ENCODE measurements around the gene EPG5. TPM values are rescaled to one million over a fixed set of nuclear protein-coding genes. Genes with fewer than 3 reads are reported as not detected.
A peak's percentile ranks its signal among the peaks of the same experiment; 100 is the strongest.

Gene EPG5
- polyA plus RNA-seq, 1 donor from 2014 or later = 18.0 TPM

DNA sequence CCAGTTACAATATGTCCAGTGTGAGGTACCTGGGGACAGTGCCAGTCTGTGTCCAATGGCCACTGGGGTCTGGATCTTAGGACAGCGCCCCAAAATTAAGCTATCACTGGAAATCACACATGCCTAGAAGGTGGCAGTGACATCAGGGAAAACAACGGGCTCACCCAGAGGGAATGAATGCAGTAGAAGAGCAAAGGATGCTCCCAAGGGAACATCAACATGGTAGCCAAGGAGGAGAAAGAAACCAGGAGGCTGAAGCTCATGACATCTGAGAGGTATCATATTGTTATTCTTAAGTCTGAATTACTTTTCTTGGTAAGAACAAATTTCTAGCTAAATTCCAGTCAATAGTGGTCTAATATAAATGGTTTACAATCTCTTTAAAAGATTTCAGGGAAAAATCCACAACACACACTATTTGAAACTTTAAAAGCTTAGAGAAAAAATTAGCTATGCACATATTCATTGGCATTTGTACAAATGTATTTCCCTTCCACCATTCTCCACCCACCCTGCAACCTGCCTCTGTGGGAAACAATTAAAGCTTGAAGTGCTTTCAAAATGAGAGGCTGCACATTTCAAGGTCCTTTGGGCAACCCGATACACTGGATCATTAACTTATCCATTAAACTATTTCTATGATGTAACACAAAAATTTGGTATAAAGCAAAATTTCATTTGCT, 86.1 kb downstream of the EPG5 start:
- H3K4me3 ChIP-seq (ENCODE audit: low read length) = no peak overlapping the region
- no peaks in the 10 kb centered on the region for H4K20me1 ChIP-seq (ENCODE audit: insufficient read depth)
- H3K27ac ChIP-seq (ENCODE audit: low read length) = no peak overlapping the region
- H3K9me2 ChIP-seq (ENCODE audit: insufficient read depth, low read length) = no peaks in the 10 kb centered on the region
- no peaks in the 10 kb centered on the region for H3F3A ChIP-seq (ENCODE audit: insufficient read depth, low read length, poor library complexity, severe bottlenecking)
- no peak overlapping the region for H3K4me2 ChIP-seq (ENCODE audit: low read length)
- no peak overlapping the region for H3K9ac ChIP-seq (ENCODE audit: low read length)
- H3K9me3 ChIP-seq (ENCODE audit: low read length) = no peaks in the 10 kb centered on the region
- H2AFZ ChIP-seq (ENCODE audit: low read depth, low read length) = no peak overlapping the region
- H3K36me3 ChIP-seq (ENCODE audit: insufficient read depth, low read length) = peaks cover 5% of the 10 kb centered on the region
- H3K27me3 ChIP-seq (ENCODE audit: insufficient read depth, low read depth, low read length) = no peaks in the 10 kb centered on the region
- no peaks in the 10 kb centered on the region for H3K79me2 ChIP-seq (replicated peaks; ENCODE audit: insufficient read depth, low read length)
- TF ChIP-seq, protein P1, sequence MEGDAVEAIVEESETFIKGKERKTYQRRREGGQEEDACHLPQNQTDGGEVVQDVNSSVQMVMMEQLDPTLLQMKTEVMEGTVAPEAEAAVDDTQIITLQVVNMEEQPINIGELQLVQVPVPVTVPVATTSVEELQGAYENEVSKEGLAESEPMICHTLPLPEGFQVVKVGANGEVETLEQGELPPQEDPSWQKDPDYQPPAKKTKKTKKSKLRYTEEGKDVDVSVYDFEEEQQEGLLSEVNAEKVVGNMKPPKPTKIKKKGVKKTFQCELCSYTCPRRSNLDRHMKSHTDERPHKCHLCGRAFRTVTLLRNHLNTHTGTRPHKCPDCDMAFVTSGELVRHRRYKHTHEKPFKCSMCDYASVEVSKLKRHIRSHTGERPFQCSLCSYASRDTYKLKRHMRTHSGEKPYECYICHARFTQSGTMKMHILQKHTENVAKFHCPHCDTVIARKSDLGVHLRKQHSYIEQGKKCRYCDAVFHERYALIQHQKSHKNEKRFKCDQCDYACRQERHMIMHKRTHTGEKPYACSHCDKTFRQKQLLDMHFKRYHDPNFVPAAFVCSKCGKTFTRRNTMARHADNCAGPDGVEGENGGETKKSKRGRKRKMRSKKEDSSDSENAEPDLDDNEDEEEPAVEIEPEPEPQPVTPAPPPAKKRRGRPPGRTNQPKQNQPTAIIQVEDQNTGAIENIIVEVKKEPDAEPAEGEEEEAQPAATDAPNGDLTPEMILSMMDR (IDR thresholded peaks at IDR 0.05; ENCODE audit: poor library complexity, severe bottlenecking) = no peak
- TF ChIP-seq MXI1 (conservative IDR thresholded peaks at IDR 0.05; ENCODE audit: poor library complexity, severe bottlenecking) (no peak), EZH2 (IDR thresholded peaks at IDR 0.05; ENCODE audit: borderline replicate concordance, insufficient read depth, low read length, poor library complexity, severe bottlenecking) (no peak), POLR2AphosphoS5 (IDR thresholded peaks at IDR 0.05) (no peak)

DNA sequence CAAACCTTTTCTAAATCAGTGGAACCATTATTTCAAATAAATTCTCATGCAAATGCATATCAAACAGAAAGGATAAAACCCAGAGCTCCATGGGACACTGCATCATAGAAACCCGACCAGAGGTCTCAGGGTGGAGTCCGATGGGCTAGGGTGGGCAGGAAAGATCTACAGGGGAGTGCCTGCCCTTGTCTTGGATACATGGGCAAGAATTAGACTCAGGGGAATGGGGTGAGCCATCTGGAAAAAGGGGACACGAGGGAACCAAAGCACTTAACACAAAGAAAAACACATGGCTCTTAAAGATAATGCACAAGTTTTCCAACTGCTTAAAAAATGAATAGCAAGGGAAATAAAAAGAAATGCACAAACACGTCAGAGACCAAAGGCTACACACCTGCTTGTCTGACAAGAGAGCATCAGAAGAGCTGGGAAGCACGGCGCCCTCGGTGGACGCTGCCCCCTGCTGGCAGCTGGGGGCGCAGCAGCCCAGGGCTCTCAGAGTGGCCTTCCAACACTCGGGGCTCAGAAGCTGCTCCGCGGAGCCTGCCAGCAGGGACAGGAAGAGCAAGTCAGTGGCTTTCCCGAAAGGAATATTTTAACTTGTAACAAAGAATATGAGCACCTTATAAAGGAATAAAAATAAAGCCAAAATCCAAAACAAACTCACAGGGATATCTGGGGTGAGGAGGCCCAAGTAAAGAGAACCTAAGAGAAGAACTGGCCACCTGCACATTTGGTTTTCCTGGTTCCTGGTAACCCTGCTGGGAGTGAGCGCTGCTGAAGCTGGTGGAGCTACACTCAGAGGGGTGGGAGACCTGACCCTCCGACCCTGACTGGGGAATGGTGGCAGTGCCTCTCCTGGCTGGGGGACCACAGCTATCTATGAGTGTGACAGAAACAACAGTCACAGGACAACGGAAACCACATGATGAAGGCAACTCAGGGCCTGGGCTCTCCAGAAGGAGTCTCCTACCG, 87.2 kb downstream of the EPG5 start:
- H3K79me2 ChIP-seq (replicated peaks; ENCODE audit: insufficient read depth, low read length) = no peaks in the 10 kb centered on the region
- H2AFZ ChIP-seq (ENCODE audit: low read depth, low read length) = no peak overlapping the region
- no peaks in the 10 kb centered on the region for H4K20me1 ChIP-seq (ENCODE audit: insufficient read depth)
- no peaks in the 10 kb centered on the region for H3K9me2 ChIP-seq (ENCODE audit: insufficient read depth, low read length)
- H3K27ac ChIP-seq (ENCODE audit: low read length) = no peak overlapping the region
- H3K27me3 ChIP-seq (ENCODE audit: insufficient read depth, low read depth, low read length) = no peaks in the 10 kb centered on the region
- H3K9ac ChIP-seq (ENCODE audit: low read length) = no peak overlapping the region
- TF ChIP-seq SMC3 (conservative IDR thresholded peaks at IDR 0.05; ENCODE audit: poor library complexity) = peak; percentile 84
- TF ChIP-seq, protein P1 (IDR thresholded peaks at IDR 0.05; ENCODE audit: poor library complexity, severe bottlenecking) = peak; percentile 81
- peak; percentile 77 for TF ChIP-seq RAD21 (conservative IDR thresholded peaks at IDR 0.05)
- TF ChIP-seq MXI1 (conservative IDR thresholded peaks at IDR 0.05; ENCODE audit: poor library complexity, severe bottlenecking) = no peak
- H3K4me2 ChIP-seq (ENCODE audit: low read length) = no peak overlapping the region
- peaks cover 5% of the 10 kb centered on the region for H3K9me3 ChIP-seq (ENCODE audit: low read length)
- no peak overlapping the region for H3K4me3 ChIP-seq (ENCODE audit: low read length)
- H3K36me3 ChIP-seq (ENCODE audit: insufficient read depth, low read length) = peaks cover 15% of the 10 kb centered on the region
- no peaks in the 10 kb centered on the region for H3F3A ChIP-seq (ENCODE audit: insufficient read depth, low read length, poor library complexity, severe bottlenecking)

DNA sequence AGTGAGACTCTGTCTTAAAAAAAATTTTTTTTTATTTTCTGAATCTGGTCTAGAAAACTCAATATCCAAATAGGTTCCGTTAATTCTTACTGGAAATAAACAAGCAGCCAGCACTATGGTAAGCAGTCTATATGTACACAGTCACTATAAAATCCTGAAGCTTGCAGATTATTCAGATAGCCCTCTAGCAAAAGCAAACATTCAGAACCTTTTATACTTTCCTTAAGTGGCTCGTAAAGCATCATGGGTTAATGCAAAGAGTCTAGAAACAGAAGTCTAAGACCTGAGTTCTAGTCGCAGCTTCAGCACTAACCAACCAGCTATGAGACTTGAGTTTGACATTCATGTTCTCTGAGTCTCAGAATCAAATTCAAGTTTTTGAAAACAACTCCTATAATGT, 89.7 kb downstream of the EPG5 start:
- H4K20me1 ChIP-seq (ENCODE audit: insufficient read depth) = no peaks in the 10 kb centered on the region
- no peak overlapping the region for H3K4me3 ChIP-seq (ENCODE audit: low read length)
- TF ChIP-seq POLR2AphosphoS5 (IDR thresholded peaks at IDR 0.05) = no peak
- TF ChIP-seq REST (IDR thresholded peaks at IDR 0.05; ENCODE audit: borderline replicate concordance) = no peak
- TF ChIP-seq TAF1 (IDR thresholded peaks at IDR 0.05; ENCODE audit: low read depth) = no peak
- no peak for TF ChIP-seq EZH2 (IDR thresholded peaks at IDR 0.05; ENCODE audit: borderline replicate concordance, insufficient read depth, low read length, poor library complexity, severe bottlenecking)
- TF ChIP-seq SMC3 (conservative IDR thresholded peaks at IDR 0.05; ENCODE audit: poor library complexity) = no peak
- TF ChIP-seq, protein P1 (IDR thresholded peaks at IDR 0.05; ENCODE audit: poor library complexity, severe bottlenecking) = no peak
- no peak for TF ChIP-seq EP300 (conservative IDR thresholded peaks at IDR 0.05; ENCODE audit: poor library complexity, severe bottlenecking)
- H3K36me3 ChIP-seq (ENCODE audit: insufficient read depth, low read length) = peaks cover 20% of the 10 kb centered on the region
- no peak overlapping the region for H3K27ac ChIP-seq (ENCODE audit: low read length)
- H3K4me2 ChIP-seq (ENCODE audit: low read length) = no peak overlapping the region
- H3K79me2 ChIP-seq (replicated peaks; ENCODE audit: insufficient read depth, low read length) = no peaks in the 10 kb centered on the region
- H3K27me3 ChIP-seq (ENCODE audit: insufficient read depth, low read depth, low read length) = no peaks in the 10 kb centered on the region
- H3K9ac ChIP-seq (ENCODE audit: low read length) = no peak overlapping the region
- no peak overlapping the region for H2AFZ ChIP-seq (ENCODE audit: low read depth, low read length)
- no peaks in the 10 kb centered on the region for H3K9me2 ChIP-seq (ENCODE audit: insufficient read depth, low read length)
- H3F3A ChIP-seq (ENCODE audit: insufficient read depth, low read length, poor library complexity, severe bottlenecking) = no peaks in the 10 kb centered on the region
- peaks cover 7% of the 10 kb centered on the region for H3K9me3 ChIP-seq (ENCODE audit: low read length)
